Naive thymus-derived CD4-positive, alpha-beta T cell (primary cell): Measurements from ENCODE around the gene KCNT1. TPM values are rescaled to one million over a fixed set of nuclear protein-coding genes. Genes with fewer than 3 reads are reported as not detected.

Source experiments
- ATAC-seq: fragments of 150-1000 bp; cut with Tn5 transposase; 2 replicates; pipeline ENCODE4 v1.10.0; 2021; ENCODE audit warnings: mild to moderate bottlenecking, moderate library complexity
- CTCF ChIA-PET: fragments of 350-600 bp; sonication (Branson Sonifier 250); formaldehyde crosslinking; loops from one replicate; lab custom pipeline; 2021; ENCODE audit warnings: antibody characterized with exemption; lab: Charles Lee
- POLR2A ChIA-PET: fragments of 350-600 bp; sonication (Branson Sonifier 250); formaldehyde crosslinking; loops from one replicate; lab custom pipeline; 2021; ENCODE audit warnings: antibody characterized with exemption, inconsistent platforms; lab: Charles Lee
- DNase-seq, 9 donors: peaks; one replicate each; pipeline versions ENCODE4 v3.0.0 to v3.0.0-alpha.2; 2020 to 2022; ENCODE audit warnings: mixed read lengths in 1 of 9
- H3K27ac ChIP-seq: one replicate; pipeline ENCODE4 v1.7.0; 2013; ENCODE audit warnings: mild to moderate bottlenecking, low read depth, low read length, moderate library complexity
- H3K27me3 ChIP-seq, 2 donors: one replicate each; pipeline ENCODE4 v1.7.0; 2013; ENCODE audit warnings: low read length in 2 of 2, mild to moderate bottlenecking in 2 of 2, moderate library complexity in 2 of 2; ENCODE audit not compliant: control insufficient read depth in 2 of 2, insufficient read depth in 2 of 2
- H3K36me3 ChIP-seq, 3 experiments: 1 replicate in 2 of 3; 2 replicates in 1 of 3; pipeline ENCODE4 v1.7.0; 2013; ENCODE audit warnings: low read length in 3 of 3, mild to moderate bottlenecking in 3 of 3, moderate library complexity in 1 of 3; ENCODE audit not compliant: insufficient read depth in 3 of 3, control insufficient read depth in 2 of 3
- H3K4me1 ChIP-seq, 2 donors: one replicate each; pipeline ENCODE4 v1.7.0; 2013; ENCODE audit warnings: low read length in 2 of 2, mild to moderate bottlenecking in 2 of 2, moderate library complexity in 1 of 2; ENCODE audit not compliant: control insufficient read depth in 2 of 2, insufficient read depth in 2 of 2
- H3K4me3 ChIP-seq: 2 replicates; pipeline ENCODE4 v1.7.0; 2013; ENCODE audit warnings: mild to moderate bottlenecking, low read length
- H3K9me3 ChIP-seq, 3 experiments: 1 replicate in 2 of 3; 2 replicates in 1 of 3; pipeline ENCODE4 v1.7.0; 2013; ENCODE audit warnings: low read length in 3 of 3; ENCODE audit not compliant: control insufficient read depth in 2 of 3
- H3K27ac Mint-ChIP-seq, 9 donors: one replicate each; pipeline ENCODE4 v1.8.0; 2020 to 2022; ENCODE audit warnings: mixed read lengths in 9 of 9, mild to moderate bottlenecking in 8 of 9, moderate library complexity in 5 of 9, inconsistent platforms in 2 of 9
- H3K27me3 Mint-ChIP-seq, 5 donors: one replicate each; pipeline ENCODE4 v1.8.0; 2021 to 2022; ENCODE audit warnings: mixed read lengths in 5 of 5, mild to moderate bottlenecking in 1 of 5
- H3K36me3 Mint-ChIP-seq, 5 donors: one replicate each; pipeline ENCODE4 v1.8.0; 2020 to 2022; ENCODE audit warnings: mixed read lengths in 5 of 5, mild to moderate bottlenecking in 3 of 5, inconsistent platforms in 1 of 5
- H3K4me1 Mint-ChIP-seq, 7 donors: one replicate each; pipeline ENCODE4 v1.8.0; 2020 to 2022; ENCODE audit warnings: mixed read lengths in 7 of 7, mild to moderate bottlenecking in 3 of 7, inconsistent platforms in 1 of 7
- H3K4me3 Mint-ChIP-seq, 10 donors: one replicate each; pipeline ENCODE4 v1.8.0; 2020 to 2022; ENCODE audit warnings: mild to moderate bottlenecking in 10 of 10, mixed read lengths in 10 of 10, moderate library complexity in 6 of 10, inconsistent platforms in 2 of 10
- H3K9me3 Mint-ChIP-seq, 11 donors: one replicate each; pipeline ENCODE4 v1.8.0; 2020 to 2022; ENCODE audit warnings: mixed read lengths in 11 of 11, mild to moderate bottlenecking in 4 of 11, inconsistent platforms in 1 of 11, moderate library complexity in 1 of 11
- intact Hi-C, 2 donors: fragments of 100-400 bp; cut with micrococcal nuclease; formaldehyde crosslinking; loops; one replicate each; pipeline ENCODE4 v1.15.1; 2023
- polyA plus RNA-seq, 2 donors: library from polyadenylated mRNA; unstranded; fragments of 300-500 nt; fragmentation: Illumina TruSeq; gene quantifications; one replicate each; pipeline ENCODE4 v1.2.3, GENCODE V29; 2021
- total RNA-seq, 6 experiments: library from RNA in 5 of 6; stranded (reverse) in 5 of 6; gene quantifications; 1 replicate in 5 of 6; 2 replicates in 1 of 6; pipeline ENCODE4 v1.2.3 and lab custom pipeline; 2021 to 2026

The KCNT1 gene
- total and polyA plus RNA-seq, 7 experiments from 2014 or later = 0.29 TPM; not detected in 6

DNA sequence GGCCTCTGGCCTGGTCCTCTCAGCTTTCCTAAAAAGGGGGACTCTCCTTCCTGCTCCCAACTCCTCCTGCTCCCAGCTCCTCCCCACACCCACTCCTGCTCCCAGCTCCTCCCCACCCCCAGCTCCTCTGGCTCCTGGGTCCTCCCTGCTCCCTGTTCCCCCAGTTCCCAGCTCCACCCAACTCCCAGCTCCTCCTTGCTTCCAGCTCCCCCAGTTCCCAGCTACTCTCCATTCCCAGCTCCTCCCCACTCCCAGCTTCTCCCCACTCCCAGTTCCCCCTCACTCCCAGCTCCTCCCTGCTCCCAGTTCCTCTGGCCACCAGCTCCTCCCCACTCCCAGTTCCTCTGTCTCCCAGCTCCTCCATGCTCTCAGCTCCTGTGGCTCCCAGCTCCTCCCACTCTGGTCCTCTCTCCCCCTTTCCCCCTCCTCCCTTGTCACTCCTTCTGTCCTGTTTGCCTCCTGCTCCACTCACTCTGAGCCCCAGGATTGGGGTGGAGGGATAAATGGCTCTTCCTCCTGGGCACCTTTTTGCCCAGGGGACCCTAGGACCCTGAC, 75.7 kb downstream of the KCNT1 start:
- Histone ChIP-seq H3K36me3 (no peaks in the 10 kb centered on the region), H3K9me3 (no peaks in the 10 kb centered on the region), H3K4me3 (no peak overlapping the region), H3K27me3 (no peaks in the 10 kb centered on the region), H3K27ac (no peak overlapping the region), H3K4me1 (no peaks in the 10 kb centered on the region)
- CTCF ChIA-PET = interaction anchor here (0.6 kb wide), 1 partner anchor 1747 kb away, joined by 3 read pairs; no protein-coding TSS in a partner anchor
- no peak overlapping the region for H3K4me3 Mint-ChIP-seq
- no peaks in the 10 kb centered on the region for H3K27me3 Mint-ChIP-seq
- intact Hi-C loops = no loop called here
- POLR2A ChIA-PET = no interaction called here
- peaks cover 0 to 3% (median 0%) of the 10 kb centered on the region in 7 donors for H3K4me1 Mint-ChIP-seq
- H3K9me3 Mint-ChIP-seq = no peaks in the 10 kb centered on the region
- no peaks in the 10 kb centered on the region for H3K36me3 Mint-ChIP-seq
- ATAC-seq (no peak), DNase-seq (no peak)
- H3K27ac Mint-ChIP-seq = no peak overlapping the region

DNA sequence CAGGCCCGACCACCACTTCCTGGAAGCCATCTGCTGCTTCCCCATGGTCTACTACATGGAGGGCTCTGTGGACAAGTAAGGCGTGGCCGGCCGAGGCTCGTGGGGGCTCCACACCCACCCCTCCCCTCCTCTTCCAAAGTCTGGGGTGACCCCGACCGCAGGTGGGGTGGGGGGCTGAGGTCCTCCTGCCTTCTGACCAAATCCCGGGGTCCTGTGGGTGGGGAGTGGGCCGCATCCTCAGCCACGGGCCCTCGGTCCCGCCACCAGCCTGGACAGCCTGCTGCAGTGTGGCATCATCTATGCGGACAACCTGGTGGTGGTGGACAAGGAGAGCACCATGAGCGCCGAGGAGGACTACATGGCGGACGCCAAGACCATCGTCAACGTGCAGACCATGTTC, 76.4 kb downstream of the KCNT1 start:
- POLR2A ChIA-PET = no interaction called here
- Histone ChIP-seq H3K27me3 (no peaks in the 10 kb centered on the region), H3K4me3 (no peak overlapping the region), H3K27ac (no peak overlapping the region), H3K36me3 (no peaks in the 10 kb centered on the region), H3K9me3 (no peaks in the 10 kb centered on the region), H3K4me1 (no peaks in the 10 kb centered on the region)
- intact Hi-C loops = no loop called here
- H3K4me1 Mint-ChIP-seq = peaks cover 0 to 3% (median 0%) of the 10 kb centered on the region in 7 donors
- DNase-seq (no peak), ATAC-seq (no peak)
- no peaks in the 10 kb centered on the region for H3K27me3 Mint-ChIP-seq
- CTCF ChIA-PET = no interaction called here
- no peak overlapping the region for H3K4me3 Mint-ChIP-seq
- no peaks in the 10 kb centered on the region for H3K36me3 Mint-ChIP-seq
- no peaks in the 10 kb centered on the region for H3K9me3 Mint-ChIP-seq
- H3K27ac Mint-ChIP-seq = no peak overlapping the region

DNA sequence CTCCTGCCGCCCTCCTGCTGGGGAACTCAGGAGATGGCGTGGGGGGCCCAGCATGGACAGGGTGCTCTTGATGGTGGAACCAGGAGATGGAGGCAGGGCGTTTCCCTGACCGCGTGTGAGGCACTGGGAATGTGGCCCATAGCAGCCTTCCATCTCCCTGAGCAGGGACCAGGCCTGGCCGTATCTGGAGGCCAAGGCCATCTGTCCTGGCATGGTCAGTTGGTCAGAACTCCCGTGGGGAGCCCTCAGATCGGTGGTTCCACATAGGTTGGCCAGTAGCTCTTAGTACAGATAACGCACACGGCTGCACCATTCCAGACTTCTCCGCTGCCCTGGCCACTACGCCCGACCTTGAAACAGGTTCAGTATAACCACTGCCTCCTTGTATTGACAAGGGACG, 77.6 kb downstream of the KCNT1 start:
- Mint-ChIP-seq H3K9me3 (no peaks in the 10 kb centered on the region), H3K36me3 (no peaks in the 10 kb centered on the region), H3K4me1 (peaks cover 0 to 3% (median 0%) of the 10 kb centered on the region in 7 donors), H3K4me3 (no peak overlapping the region), H3K27ac (no peak overlapping the region), H3K27me3 (no peaks in the 10 kb centered on the region)
- ChIA-PET CTCF (no interaction called here), POLR2A (no interaction called here)
- Histone ChIP-seq H3K27me3 (no peaks in the 10 kb centered on the region), H3K9me3 (no peaks in the 10 kb centered on the region), H3K36me3 (no peaks in the 10 kb centered on the region), H3K4me1 (no peaks in the 10 kb centered on the region), H3K27ac (no peak overlapping the region), H3K4me3 (no peak overlapping the region)
- intact Hi-C loops = no loop called here
- DNase-seq (no peak), ATAC-seq (no peak)

DNA sequence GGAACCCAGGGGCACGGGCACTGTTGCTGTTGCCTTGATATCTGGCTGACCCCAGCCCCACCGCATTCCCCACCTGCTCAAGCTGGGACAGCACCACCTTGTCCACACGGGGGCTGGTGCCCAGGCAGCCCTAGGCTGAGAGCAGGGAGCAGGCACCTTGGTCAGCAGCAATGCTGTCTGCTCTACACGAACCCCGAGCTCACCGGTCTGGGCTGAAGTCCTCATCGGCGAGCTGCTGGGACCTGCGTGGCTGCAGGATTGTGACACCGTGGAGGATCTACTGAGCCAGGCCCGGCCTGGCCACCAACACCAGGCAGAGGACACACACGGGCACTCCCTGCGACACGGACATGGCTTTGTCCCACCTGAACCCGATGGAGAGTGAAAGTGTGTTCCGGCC, 78.1 kb downstream of the KCNT1 start:
- Histone ChIP-seq H3K27me3 (no peaks in the 10 kb centered on the region), H3K4me3 (no peak overlapping the region), H3K27ac (no peak overlapping the region), H3K4me1 (no peaks in the 10 kb centered on the region), H3K36me3 (no peaks in the 10 kb centered on the region), H3K9me3 (no peaks in the 10 kb centered on the region)
- DNase-seq (no peak), ATAC-seq (no peak)
- no peak overlapping the region for H3K4me3 Mint-ChIP-seq
- H3K27ac Mint-ChIP-seq = no peak overlapping the region
- CTCF ChIA-PET = no interaction called here
- peaks cover 0 to 3% (median 0%) of the 10 kb centered on the region in 7 donors for H3K4me1 Mint-ChIP-seq
- H3K9me3 Mint-ChIP-seq = no peaks in the 10 kb centered on the region
- intact Hi-C loops = no loop called here
- POLR2A ChIA-PET = no interaction called here
- H3K36me3 Mint-ChIP-seq = no peaks in the 10 kb centered on the region
- H3K27me3 Mint-ChIP-seq = no peaks in the 10 kb centered on the region

DNA sequence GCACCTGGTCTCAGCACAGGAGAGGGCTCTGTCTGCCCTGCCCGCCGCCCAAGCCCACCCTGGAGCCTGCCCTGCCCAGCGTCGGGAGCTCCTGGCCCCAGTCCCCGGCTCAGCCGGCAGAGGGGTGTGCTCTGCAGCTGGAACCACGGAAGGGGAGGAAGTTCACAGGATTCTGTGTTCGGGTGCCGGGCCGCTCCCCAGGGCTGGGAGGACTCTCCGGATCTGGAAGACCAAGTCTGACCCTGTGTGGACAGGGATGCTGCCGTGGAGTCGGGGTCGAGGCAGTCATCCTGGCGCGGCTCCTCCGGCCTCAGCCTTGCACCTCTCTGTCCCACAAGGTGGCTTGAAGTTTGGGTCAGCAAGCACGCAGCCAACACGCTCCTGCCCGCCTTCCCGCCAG, 78.6 kb downstream of the KCNT1 start:
- H3K9me3 ChIP-seq = no peaks in the 10 kb centered on the region
- no peak overlapping the region for H3K27ac ChIP-seq
- H3K4me3 ChIP-seq = no peak overlapping the region
- no peaks in the 10 kb centered on the region for H3K36me3 Mint-ChIP-seq
- POLR2A ChIA-PET = no interaction called here
- no peak overlapping the region for H3K4me3 Mint-ChIP-seq
- H3K27ac Mint-ChIP-seq = no peak overlapping the region
- H3K4me1 ChIP-seq = no peaks in the 10 kb centered on the region
- H3K4me1 Mint-ChIP-seq = peaks cover 0 to 3% (median 0%) of the 10 kb centered on the region in 7 donors
- CTCF ChIA-PET = no interaction called here
- ATAC-seq (no peak), DNase-seq (no peak)
- no peaks in the 10 kb centered on the region for H3K27me3 ChIP-seq
- H3K27me3 Mint-ChIP-seq = no peaks in the 10 kb centered on the region
- H3K9me3 Mint-ChIP-seq = no peaks in the 10 kb centered on the region
- H3K36me3 ChIP-seq = no peaks in the 10 kb centered on the region
- intact Hi-C loops = no loop called here

DNA sequence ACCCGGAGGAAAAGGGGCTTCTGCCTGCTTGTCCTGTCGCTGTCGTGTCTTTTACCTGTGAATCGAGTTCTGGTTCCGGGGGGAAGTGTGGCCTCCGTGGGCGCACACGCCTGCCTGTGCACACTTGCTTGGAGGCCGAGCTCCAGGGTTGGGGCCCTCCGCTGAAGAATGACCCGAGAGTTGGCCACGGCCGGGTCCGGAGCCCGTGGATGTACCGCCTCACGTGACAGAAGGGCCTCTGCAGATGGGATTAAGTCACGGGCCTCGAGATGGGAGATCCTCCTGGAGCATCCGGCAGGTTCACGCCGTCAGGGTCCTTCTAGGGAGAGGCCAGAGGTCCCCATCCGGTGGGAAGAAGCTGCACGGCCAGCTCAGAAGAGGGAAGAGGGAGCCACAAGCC, 81.0 kb downstream of the KCNT1 start:
- Mint-ChIP-seq H3K27me3 (no peaks in the 10 kb centered on the region), H3K4me1 (peaks cover 0 to 3% (median 0%) of the 10 kb centered on the region in 7 donors), H3K36me3 (no peaks in the 10 kb centered on the region), H3K4me3 (no peak overlapping the region), H3K9me3 (no peaks in the 10 kb centered on the region), H3K27ac (no peak overlapping the region)
- intact Hi-C loops = no loop called here
- ChIA-PET POLR2A (no interaction called here), CTCF (no interaction called here)
- no peaks in the 10 kb centered on the region for H3K4me1 ChIP-seq
- ATAC-seq = no peak
- H3K27ac ChIP-seq = no peak overlapping the region
- H3K9me3 ChIP-seq = no peaks in the 10 kb centered on the region
- no peak overlapping the region for H3K4me3 ChIP-seq
- no peaks in the 10 kb centered on the region for H3K36me3 ChIP-seq
- H3K27me3 ChIP-seq = no peaks in the 10 kb centered on the region
- no peak for DNase-seq

DNA sequence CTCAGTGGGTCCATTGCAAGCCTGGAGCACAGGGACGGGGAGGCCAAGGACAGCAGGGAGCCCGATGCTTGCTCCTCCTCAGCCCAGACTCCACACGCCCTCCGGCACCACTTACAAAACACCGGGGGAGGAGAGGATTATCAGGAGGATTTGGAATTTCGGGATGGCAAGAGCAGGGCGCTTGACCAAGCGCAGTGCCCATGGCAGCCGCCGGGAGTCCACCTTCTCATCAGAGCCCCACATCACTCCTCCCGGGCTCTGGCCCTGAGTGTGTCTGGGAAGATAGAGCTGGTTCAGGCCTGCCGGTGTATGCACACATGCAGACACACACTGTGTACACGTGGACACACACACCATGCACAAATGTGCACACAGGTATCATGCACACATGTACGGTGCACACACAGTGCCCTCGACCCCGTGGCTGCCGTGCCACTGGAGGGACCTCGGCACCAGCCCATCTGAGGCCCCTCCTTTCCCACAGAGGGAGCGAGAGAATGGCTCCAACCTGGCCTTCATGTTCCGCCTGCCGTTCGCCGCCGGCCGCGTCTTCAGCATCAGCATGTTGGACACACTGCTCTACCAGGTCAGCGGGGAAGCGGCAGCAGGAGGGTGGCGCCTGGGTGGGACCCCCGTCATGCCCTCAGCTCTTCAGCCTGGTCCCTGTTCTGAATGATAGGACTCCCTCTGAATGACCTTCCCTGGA, 81.7 kb downstream of the KCNT1 start:
- Mint-ChIP-seq H3K4me3 (no peak overlapping the region), H3K27me3 (no peaks in the 10 kb centered on the region), H3K4me1 (peaks cover 0 to 3% (median 0%) of the 10 kb centered on the region in 7 donors), H3K9me3 (no peaks in the 10 kb centered on the region), H3K36me3 (no peaks in the 10 kb centered on the region), H3K27ac (no peak overlapping the region)
- intact Hi-C loops = no loop called here
- Histone ChIP-seq H3K4me1 (no peaks in the 10 kb centered on the region), H3K27ac (no peak overlapping the region), H3K4me3 (no peak overlapping the region), H3K27me3 (no peaks in the 10 kb centered on the region), H3K36me3 (no peaks in the 10 kb centered on the region), H3K9me3 (no peaks in the 10 kb centered on the region)
- ChIA-PET CTCF (no interaction called here), POLR2A (no interaction called here)
- DNase-seq (no peak), ATAC-seq (no peak)
